NCI-H1417 (cell line): ENCODE measurements around the gene CADM1.

Experiments
- DNase-seq, 3 experiments: peaks; one replicate each; lab custom pipeline; 2025; lab: John Stamatoyannopoulos, UW

The CADM1 gene

GRCh38 chr11:115184901-115185300 is 319.3 kb downstream of the CADM1 start:
- no peak for DNase-seq

DNA sequence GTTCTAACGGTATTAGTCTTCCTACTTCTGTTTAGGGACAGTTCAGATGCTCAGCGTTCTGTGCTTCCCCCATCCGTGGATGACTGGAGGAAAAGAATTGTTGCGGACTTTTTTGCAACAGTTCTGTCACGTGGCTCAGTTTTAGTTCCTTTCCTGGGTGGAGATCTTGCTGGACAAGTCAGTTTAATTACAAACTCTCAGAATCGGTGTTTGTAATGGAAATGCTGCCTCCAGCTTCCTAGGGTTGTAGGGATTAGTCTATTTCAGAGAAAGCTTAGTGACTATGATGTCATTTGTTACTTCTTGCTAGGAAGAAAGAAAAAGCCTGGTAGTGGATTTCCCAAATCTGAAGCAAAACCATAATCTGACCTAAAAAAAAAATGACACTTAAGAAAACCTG is 320.4 kb downstream of the CADM1 start:
- DNase-seq, result no peak

DNA sequence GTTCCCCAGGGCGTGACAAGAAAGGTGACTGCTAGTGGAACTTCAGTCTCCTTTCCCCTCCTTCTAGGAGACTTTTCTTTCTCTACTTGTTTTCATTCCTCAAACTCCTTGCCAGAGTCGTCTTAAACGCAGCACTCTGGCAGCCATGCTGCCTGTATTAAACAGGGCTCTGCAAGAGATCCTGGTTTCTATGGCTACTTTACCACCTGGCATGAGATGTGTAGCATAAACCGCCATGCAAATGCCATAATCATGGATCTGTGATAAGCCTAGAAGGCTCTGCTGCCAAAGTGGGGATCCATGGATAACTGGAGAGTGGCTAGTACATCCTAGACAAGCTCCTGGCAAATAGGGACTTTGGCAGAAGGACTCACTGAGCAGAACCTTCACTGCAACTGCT is 321.1 kb downstream of the CADM1 start:
- no peak for DNase-seq

DNA sequence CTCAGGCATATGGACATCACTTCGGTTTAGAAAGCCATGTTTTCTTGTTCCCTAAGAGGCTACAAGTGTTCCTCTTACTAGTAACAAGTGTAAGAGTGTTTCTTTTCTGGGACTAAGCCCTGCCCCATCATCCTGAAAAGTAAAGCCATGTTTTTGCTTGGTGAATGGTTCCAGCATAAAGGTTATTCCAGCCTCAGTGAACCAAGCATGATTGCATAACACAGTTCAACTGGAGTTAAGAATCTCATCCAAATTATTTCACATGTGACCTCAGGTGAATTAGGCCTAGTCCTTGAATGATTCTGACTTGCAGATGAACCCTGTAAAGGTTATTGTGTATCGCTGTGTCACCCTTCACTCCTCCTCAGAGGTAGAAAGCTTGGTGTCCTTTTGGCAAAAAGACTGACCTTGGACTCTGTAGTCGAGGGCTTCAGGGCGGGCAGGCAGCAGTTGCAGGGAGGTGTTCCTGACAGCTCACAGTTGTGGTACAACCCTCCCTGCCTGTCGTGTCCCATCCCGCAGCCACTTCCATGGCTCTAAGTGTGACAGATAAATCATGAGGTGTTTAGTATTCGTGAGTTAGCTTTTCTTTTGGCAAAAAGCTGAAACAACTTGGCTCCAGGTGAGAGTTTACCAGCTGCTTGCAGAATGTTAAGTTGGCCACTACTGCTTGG is 321.8 kb downstream of the CADM1 start:
- DNase-seq, result peak in 1 of 3 experiments; percentile 11

- peak in 2 of 3 experiments; percentile 29 to 39 for DNase-seq
Observed at GRCh38 chr11:115181538-115181937, 322.7 kb downstream of the CADM1 start.

DNA sequence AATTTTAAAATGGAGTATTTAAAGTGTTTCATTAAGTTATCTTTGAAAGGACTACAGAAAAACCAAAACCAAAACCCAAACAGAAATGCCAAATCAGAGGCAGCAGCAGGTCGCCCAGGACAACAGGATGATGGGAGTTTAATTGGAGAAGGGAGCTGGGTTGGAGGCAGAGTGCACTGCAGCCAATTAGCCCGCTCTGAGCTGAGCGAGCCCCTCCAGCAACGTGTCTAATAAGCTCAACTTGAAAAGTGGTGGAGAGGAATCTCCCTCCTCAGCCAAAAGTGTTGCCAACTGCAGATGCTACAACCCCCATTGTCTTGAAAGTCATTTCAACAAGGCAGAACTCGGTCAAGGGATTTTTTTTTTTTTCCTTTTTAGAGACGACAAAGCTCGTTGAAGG is 323.9 kb downstream of the CADM1 start:
- DNase-seq, result peak; percentile 48 to 84 (median 52)

DNA sequence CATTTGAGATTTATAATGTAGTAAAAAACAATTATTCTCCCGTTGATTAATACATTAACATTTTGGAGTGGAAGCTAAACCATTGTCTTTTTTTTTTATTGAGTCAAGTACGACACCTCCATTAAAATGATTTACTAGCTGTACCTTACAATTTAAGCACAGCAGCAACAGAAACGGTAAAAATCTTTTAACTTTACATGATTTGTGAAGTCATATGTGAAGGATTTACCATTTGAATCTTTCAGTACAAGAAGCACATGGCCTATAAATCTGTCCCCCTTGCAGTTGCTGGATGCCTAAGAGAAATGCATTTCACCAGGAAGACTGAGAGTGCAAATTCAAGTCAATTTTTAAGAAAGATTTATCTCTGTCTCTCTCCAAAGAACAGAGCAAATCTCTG is 324.6 kb downstream of the CADM1 start:
- peak in 2 of 3 experiments; percentile 25 to 78 for DNase-seq

DNA sequence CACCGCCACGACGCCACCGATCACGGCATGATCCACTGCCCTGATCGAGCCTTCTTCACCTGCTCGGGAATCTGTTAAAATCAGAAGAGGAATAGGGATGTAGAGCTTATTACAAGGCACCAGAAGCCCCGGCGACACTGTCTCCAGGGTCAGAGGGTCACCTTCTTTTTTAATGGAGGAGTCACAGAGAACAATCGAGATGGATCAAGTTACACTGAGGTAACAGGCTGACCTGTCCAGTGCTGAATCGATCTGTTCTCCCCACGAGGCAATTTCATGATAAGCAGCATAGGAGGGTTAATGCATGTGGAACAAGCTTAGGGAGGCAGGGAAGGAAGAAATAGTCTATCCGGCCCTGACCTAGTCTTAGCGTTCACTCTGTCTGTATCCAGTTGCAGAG is 325.5 kb downstream of the CADM1 start:
- no peak for DNase-seq

DNA sequence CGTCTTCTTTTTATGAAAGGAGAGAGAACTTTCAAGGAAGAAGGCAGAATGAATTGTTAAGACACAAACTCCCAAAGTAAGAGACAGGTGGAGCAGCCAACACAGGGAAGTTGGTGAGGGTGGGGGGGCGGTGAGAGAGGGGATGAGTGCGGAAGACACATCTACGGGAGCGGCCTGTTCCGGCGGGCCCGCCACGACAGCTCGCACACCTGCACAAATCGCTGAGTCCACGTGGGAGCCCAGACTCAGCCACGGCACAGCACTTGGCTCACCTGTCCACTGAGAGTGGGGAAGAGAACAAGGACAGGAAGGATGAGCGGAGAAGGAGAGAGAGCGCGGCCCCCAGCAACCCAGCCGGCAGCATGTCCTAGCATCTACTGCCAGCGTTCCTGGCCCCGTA is 331.1 kb downstream of the CADM1 start:
- no peak for DNase-seq

DNA sequence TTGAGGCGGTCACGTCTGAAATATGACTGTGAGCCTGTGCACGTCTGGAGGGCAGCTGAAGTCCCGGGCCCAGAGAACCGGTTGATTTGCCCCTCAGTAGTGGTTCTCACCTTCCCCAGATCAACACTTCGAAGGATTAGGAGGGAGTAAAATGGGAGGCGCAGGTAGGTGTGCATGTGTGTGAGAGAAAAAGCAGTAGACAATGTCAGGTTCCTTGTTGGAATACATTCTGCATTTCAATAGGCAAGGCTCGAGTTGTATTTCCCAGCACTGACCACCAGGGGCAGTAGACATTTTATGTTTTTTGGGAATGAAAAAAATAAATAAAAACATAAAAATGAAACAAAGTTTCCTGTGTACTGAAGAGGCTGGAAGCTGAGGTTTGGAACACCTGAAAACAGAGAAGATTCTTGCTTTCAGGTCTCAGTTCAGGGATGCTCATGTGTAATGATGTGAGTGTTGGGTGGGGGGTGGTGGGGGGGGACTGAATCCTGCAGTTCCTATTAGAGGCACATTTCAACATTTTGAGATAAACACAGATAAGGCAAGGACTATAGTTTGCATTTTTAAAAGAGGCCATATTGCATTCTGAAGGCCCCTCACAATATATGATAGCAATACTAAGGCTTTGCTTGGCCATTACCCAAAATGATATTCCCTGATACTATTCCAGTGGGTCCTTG is 333.9 kb downstream of the CADM1 start:
- DNase-seq, result peak; percentile 29 to 74 (median 64)

DNA sequence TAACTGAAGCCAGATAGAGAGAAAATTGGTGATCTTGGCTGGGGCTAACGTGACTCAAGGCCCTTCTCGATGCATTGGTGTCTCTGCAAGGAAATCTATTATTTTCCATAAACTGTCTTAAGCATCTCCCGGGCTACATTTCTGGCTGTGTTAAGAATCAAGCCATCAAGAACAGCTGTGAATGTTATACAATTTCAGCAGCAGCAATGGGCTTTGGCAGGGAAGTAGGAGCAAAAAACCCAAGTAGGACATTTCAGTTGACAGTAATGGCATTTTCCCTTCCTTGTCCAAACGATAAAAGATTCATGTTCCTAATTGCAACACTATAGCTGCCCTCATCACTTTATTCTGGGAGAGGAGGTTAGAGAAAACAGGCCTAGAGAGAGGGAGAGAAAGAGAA is 335.0 kb downstream of the CADM1 start:
- no peak for DNase-seq

DNA sequence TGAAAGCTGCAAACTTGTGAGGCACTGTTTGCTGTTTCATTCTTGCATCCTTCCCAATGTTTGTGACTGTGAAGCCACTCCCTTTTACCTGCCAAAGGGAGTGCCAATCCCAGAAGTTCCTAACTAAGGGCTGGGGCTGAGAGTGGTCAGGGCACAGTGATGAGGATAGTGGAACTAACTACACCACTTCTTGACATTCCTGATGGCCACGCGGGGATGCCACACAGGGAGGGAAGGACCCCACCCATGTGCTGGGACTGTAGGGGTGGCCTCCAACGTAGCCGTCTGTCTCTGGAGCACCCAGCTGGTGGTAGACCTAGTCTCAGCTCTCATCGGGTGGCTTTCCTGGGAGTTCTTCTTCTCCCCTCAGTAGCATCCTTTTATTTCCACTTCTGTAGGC is 335.5 kb downstream of the CADM1 start:
- no peak for DNase-seq

DNA sequence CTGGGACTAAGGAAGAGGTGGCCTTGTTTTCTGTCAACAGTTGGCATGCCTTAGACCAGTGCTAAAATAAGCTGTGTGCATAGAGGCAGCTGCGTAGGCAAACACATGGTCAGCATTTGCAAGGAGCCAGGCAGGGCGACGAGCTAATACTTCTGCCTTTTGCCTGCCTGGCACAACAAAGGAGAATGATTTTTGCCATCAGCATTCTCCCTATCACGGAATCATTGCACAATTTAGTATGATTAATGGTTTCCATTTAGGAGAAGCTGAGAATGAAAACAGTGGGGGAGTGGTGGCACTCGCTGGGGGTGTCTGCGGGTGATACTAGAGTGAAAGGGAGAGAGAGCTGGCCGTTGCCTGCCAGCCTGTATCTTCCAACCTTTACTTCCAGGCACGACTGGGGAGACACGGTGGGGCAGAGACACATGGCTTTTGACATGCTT is 336.0 kb downstream of the CADM1 start:
- DNase-seq, result peak; percentile 46 to 93 (median 76)

GRCh38 chr11:115167456-115167855 is 336.8 kb downstream of the CADM1 start:
- DNase-seq, result no peak

- DNase-seq, result peak in 1 of 3 experiments; percentile 25
Observed at GRCh38 chr11:115166820-115167219, 337.4 kb downstream of the CADM1 start.

DNA sequence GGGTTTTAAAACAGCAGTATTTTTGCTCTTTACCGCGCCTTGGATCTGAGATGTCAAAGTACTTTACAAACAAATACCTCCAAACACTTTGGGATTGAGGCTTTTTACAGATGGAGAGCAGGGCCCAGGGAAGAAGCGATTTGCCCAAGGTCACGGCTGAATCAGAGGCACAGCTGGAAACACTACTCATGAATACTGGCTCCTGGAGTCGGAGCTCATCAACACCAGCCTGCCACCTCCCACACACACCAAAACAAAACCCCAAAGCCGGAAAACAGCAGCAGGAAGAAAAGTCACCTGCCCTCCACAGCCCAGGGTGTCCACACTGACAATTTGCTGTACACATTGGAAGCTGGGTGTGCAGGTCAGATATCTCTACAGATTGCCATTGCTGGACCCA is 339.4 kb downstream of the CADM1 start:
- DNase-seq, result peak; percentile 43 to 82 (median 61)

DNA sequence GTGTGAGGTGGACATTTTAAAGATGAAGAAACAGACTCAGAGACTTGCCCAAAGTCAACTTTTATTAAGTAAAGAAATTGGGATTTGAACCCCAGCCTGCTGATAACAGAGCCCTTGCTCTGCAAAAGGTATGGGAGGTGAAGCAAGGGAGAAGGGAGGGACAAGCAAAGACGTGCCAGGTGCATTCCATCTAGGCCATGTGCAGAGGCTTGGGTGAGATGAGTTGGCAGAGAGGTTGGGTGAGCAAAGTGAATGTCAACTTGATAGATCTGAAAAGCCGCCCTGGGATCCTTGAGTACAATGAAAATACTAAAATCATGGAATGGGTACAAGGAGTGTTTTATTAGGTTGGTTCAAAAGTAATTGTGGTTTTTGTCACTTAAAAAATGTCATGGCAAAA is 341.3 kb downstream of the CADM1 start:
- DNase-seq, result no peak

- no peak for DNase-seq
Observed at GRCh38 chr11:115161876-115162275, 342.3 kb downstream of the CADM1 start.

DNA sequence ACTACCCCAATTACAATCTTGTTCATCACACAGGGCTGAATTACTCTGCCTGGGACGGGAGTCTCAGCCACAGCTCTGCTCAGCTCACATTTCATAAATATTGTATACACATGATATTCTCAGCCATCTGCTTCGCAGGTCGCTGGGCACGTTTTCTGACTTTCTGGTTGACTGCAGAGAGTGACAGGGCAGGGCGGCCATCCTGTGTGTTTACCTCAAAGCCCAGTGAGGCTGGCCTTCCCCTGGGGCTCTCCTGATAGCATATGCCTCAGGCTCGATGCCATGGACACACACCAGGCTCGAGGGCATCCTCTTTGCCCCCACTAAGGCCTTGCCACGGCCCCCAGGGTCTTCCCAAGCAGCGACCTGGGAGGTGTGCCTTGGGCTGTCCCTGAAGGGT is 345.0 kb downstream of the CADM1 start:
- DNase-seq, result peak; percentile 39 to 67 (median 42)

DNA sequence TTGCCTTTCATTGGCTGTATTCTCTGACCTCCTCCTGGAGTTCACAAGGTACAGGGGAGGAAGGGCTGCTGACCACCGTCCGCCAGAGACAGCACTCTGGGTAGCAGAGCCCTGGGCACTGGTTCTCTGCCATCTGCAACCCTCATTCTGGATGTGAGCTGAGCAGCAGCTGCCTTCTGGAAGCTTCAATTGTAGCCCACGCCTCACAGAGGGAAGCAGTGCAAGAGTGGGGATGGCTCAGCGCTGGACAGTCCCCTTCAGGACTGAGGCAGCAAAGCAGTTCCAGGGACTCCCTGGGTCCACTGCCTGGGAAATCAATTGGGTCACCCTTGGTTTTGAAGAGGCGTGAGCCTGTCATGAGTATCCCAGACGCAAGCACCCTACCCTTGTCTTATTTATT is 346.2 kb downstream of the CADM1 start:
- DNase-seq, result no peak

- peak in 1 of 3 experiments; percentile 31 for DNase-seq
Observed at GRCh38 chr11:115157247-115157646, 347.0 kb downstream of the CADM1 start.

GRCh38 chr11:115155978-115156377 is 348.2 kb downstream of the CADM1 start:
- DNase-seq, result peak in 1 of 3 experiments; percentile 33

DNA sequence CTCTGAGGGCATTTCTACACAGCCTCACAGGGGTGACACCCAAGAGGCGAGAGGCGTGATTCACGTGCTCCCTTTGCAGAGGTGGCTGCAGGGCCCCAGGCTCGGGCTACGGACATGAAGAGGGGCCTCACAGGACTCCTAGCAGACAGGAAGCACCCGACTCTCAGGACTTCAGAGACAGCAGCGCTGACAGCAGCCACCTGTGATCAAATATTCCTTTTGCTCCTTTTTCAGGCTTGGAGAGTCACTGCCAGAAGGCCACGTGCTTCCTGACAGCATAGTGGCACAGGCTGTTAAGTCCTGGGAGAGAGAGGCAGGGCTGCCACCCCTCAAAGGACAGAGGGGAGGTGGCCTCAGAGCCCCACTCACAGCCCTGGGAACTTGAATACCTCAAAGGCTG is 348.9 kb downstream of the CADM1 start:
- no peak for DNase-seq

DNA sequence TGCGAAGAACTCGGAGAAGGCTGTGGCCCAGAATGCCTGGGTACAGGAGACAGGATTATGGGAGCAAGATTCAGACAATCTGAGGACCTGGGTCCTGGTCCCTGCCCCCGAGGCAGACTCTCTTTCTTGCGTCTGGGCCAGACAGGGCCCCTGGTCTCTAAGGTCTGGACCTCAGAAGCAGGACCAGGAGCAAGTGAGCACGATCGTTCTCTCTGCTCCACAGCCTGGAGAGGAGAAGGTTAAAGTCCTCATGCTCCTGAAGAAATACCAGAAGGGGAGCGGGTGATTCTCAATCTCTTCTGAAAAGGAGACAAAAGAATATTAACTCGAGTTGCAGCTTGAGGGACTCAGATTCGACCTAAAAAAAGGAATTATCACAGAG is 349.9 kb downstream of the CADM1 start:
- DNase-seq, result no peak
